Measurements from ENCODE around the gene RAB28.

The RAB28 gene

DNA sequence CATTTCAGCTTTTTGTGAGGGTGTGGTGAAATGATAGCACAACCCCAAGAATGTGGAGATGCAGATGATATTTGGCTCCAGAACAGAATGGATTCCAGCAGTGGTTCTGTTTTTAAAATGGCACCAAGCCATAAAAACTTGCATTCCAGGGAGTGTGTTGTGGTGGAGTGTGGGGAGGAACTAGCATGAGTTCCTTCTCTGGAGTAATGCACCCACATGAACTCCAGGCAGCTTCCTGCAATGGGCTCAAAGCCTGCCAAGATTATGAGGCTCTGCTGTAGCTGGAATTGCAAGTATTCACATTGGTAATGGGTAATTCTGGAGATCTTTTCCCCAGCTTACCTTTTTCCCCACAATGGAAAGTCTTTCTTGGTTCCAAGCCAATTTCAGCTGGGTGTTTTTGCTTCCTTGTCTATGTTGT lies 161.4 kb downstream of the RAB28 start:
- Mint-ChIP-seq H3K9me3 (peaks cover 6 to 7% of the 10 kb centered on the region in 2 donors), H3K4me1 (no peaks in the 10 kb centered on the region), H3K27ac (no peak overlapping the region), H3K36me3 (peaks cover 30 to 39% of the 10 kb centered on the region in 2 donors), H3K4me3 (no peak overlapping the region), H3K27me3 (no peaks in the 10 kb centered on the region)
- DNase-seq, result no peak
- no peak for ATAC-seq (replicated peaks)
